Right lobe of liver (tissue), 6 donors: ENCODE measurements around the gene N4BP2L1. TPM values are rescaled to one million over a fixed set of nuclear protein-coding genes. Genes with fewer than 3 reads are reported as not detected.
A peak's percentile ranks its signal among the peaks of the same experiment; 100 is the strongest.

ENCODE experiments used
- ATAC-seq, 4 donors: fragments of 200-7000 bp; cut with Tn5 transposase; one replicate each; pipeline ENCODE4 v1.9.1; 2020; ENCODE audit warnings: mild to moderate bottlenecking in 4 of 4, moderate library complexity in 4 of 4
- DNase-seq, 3 donors: peaks; one replicate each; pipeline ENCODE4 v3.0.0-alpha.2; 2020
- H3K27ac ChIP-seq, 3 donors: fragments of 200-600 bp; one replicate each; pipeline ENCODE4 v1.8.0; 2022
- H3K27me3 ChIP-seq, 2 donors: fragments of 200-600 bp; one replicate each; pipeline ENCODE4 v1.8.0; 2022
- H3K36me3 ChIP-seq, 4 donors: fragments of 200-600 bp; sonication (generic) in 1 of 4; one replicate each; pipeline versions ENCODE4 v1.5.1 to v1.8.0; 2017 to 2022; ENCODE audit warnings: control low read depth in 1 of 4
- H3K4me1 ChIP-seq, 4 donors: fragments of 200-600 bp; sonication (generic) in 1 of 4; one replicate each; pipeline versions ENCODE4 v1.5.1 to v1.8.0; 2017 to 2022; ENCODE audit warnings: control low read depth in 1 of 4
- H3K4me3 ChIP-seq, 3 donors: fragments of 200-600 bp; one replicate each; pipeline ENCODE4 v1.8.0; 2022
- H3K9me3 ChIP-seq, 4 donors: fragments of 200-600 bp; sonication (generic) in 1 of 4; one replicate each; pipeline versions ENCODE4 v1.5.1 to v1.8.0; 2017 to 2022; ENCODE audit warnings: control low read depth in 1 of 4
- CTCF ChIP-seq, 4 donors: fragments of 200-600 bp in 3 of 4; fragments of 450-650 bp in 1 of 4; IDR thresholded peaks; one replicate each; pipeline versions ENCODE4 v1.5.1 to v1.8.0; 2016 to 2022; ENCODE audit warnings: antibody characterized with exemption in 4 of 4, mild to moderate bottlenecking in 2 of 4
- POLR2A ChIP-seq: fragments of 450-650 bp; IDR thresholded peaks from one replicate; pipeline ENCODE4 v1.6.1; 2017; ENCODE audit warnings: antibody characterized with exemption, mild to moderate bottlenecking
- WGBS: methylation state at CpG from one replicate; pipeline ENCODE4 v1.1.6; 2018; ENCODE audit warnings: low coverage, low lambda C conversion rate; ENCODE audit not compliant: insufficient coverage; ENCODE audit errors: missing lambda C conversion rate; 5-methylcytosine and 5-hydroxymethylcytosine counted together
- intact Hi-C, 2 donors: fragments of 100-400 bp; cut with DNase I; formaldehyde crosslinking; loops; one replicate each; pipeline versions ENCODE4 v1.11.2 to v1.14.1; 2022
- total RNA-seq, 6 experiments: library from RNA; depleted of rRNA in 2 of 6; stranded (reverse); fragments of >200 nt in 2 of 6; fragmentation: NEBNext Ultra II Directional in 3 of 6; extraction: Animal tissue kit (Norgen Biotek cat#: 25700) in 3 of 6; gene quantifications; one replicate each; pipeline versions ENCODE4 v1.1.0 to v1.2.4, GENCODE V29; 2016 to 2023
- donor health status: DM: no; HTN: yes; CAD: no.
- donor health status: DM: no; HTN: no; CAD: no.
- donor health status: DM: no; HTN: no; CAD: no.
- donor health status: DM: no; HTN: yes; CAD: no.
- donor health status: DM: no; HTN: yes; CAD: no.

The N4BP2L1 gene
- total RNA-seq, 6 experiments from 2014 or later, result 17.4 to 56.9 (median 26.5) TPM

- H3K4me3 ChIP-seq, result no peak overlapping the region
- H3K4me1 ChIP-seq, result peaks cover 0 to 13% (median 0%) of the 10 kb centered on the region in 4 donors
- 100% methylated on average over 2 of the region's 2 CpGs for WGBS
- TF ChIP-seq CTCF (IDR thresholded peaks at IDR 0.05), result no peak
- TF ChIP-seq POLR2A, result no peak
- H3K27me3 ChIP-seq, result no peaks in the 10 kb centered on the region
- H3K27ac ChIP-seq, result peak overlapping the region in 1 of 3 donors; percentile 45
- H3K9me3 ChIP-seq, result no peaks in the 10 kb centered on the region
- H3K36me3 ChIP-seq, result no peaks in the 10 kb centered on the region
- intact Hi-C loops, result no loop called here
- ATAC-seq (no peak), DNase-seq (no peak)
Measured at GRCh38 chr13:32445461-32445860, 17.5 kb upstream of the N4BP2L1 start.

- Histone ChIP-seq H3K36me3 (no peaks in the 10 kb centered on the region), H3K9me3 (no peaks in the 10 kb centered on the region), H3K27ac (no peak overlapping the region), H3K4me1 (peaks cover 0 to 13% (median 0%) of the 10 kb centered on the region in 4 donors), H3K4me3 (no peak overlapping the region), H3K27me3 (no peaks in the 10 kb centered on the region)
- ATAC-seq, result peak; percentile 77 to 92 (median 86)
- TF ChIP-seq CTCF (IDR thresholded peaks at IDR 0.05), result peak; percentile 52 to 65 (median 58)
- TF ChIP-seq POLR2A, result no peak
- intact Hi-C loops, result no loop called here
- 15% methylated on average over 2 of the region's 2 CpGs for WGBS
- no peak for DNase-seq
Measured at GRCh38 chr13:32443111-32443510, 15.2 kb upstream of the N4BP2L1 start.

GRCh38 chr13:32438871-32439270 lies 10.9 kb upstream of the N4BP2L1 start:
- peaks cover 0 to 3% (median 0%) of the 10 kb centered on the region in 4 donors for H3K36me3 ChIP-seq
- H3K27me3 ChIP-seq, result no peaks in the 10 kb centered on the region
- H3K4me1 ChIP-seq, result no peaks in the 10 kb centered on the region
- no peak for ATAC-seq
- 90% methylated on average over 4 of the region's 4 CpGs for WGBS
- no peak for DNase-seq
- no peak overlapping the region for H3K27ac ChIP-seq
- intact Hi-C loops, result no loop called here
- no peak overlapping the region for H3K4me3 ChIP-seq
- no peaks in the 10 kb centered on the region for H3K9me3 ChIP-seq
- TF ChIP-seq CTCF (IDR thresholded peaks at IDR 0.05), result no peak
- no peak for TF ChIP-seq POLR2A

- H3K27me3 ChIP-seq, result no peaks in the 10 kb centered on the region
- peaks cover 0 to 8% (median 3%) of the 10 kb centered on the region in 4 donors for H3K4me1 ChIP-seq
- H3K9me3 ChIP-seq, result no peaks in the 10 kb centered on the region
- no peak overlapping the region for H3K27ac ChIP-seq
- DNase-seq, result no peak
- 93% methylated on average over 3 of the region's 3 CpGs for WGBS
- TF ChIP-seq CTCF (IDR thresholded peaks at IDR 0.05) (no peak), POLR2A (no peak)
- ATAC-seq, result no peak
- intact Hi-C loops, result no loop called here
- H3K4me3 ChIP-seq, result no peak overlapping the region
- H3K36me3 ChIP-seq, result peaks cover 0 to 8% (median 2%) of the 10 kb centered on the region in 4 donors
Measured at GRCh38 chr13:32432856-32433255, 4.9 kb upstream of the N4BP2L1 start.

GRCh38 chr13:32431361-32431760 lies 3.4 kb upstream of the N4BP2L1 start:
- TF ChIP-seq POLR2A (no peak), CTCF (IDR thresholded peaks at IDR 0.05) (no peak)
- Histone ChIP-seq H3K27ac (no peak overlapping the region), H3K27me3 (no peaks in the 10 kb centered on the region), H3K36me3 (peaks cover 0 to 8% (median 2%) of the 10 kb centered on the region in 4 donors), H3K4me3 (no peak overlapping the region), H3K4me1 (peaks cover 0 to 8% (median 3%) of the 10 kb centered on the region in 4 donors), H3K9me3 (no peaks in the 10 kb centered on the region)
- WGBS, result 93% methylated on average over 5 of the region's 5 CpGs
- ATAC-seq (no peak), DNase-seq (no peak)
- intact Hi-C loops, result no loop called here
